ENCODE results near the gene SLC39A11.

SLC39A11 gene

GRCh38 chr17:73039282-73039681, 53.2 kb downstream of the SLC39A11 start:
- no peak for DNase-seq

DNA sequence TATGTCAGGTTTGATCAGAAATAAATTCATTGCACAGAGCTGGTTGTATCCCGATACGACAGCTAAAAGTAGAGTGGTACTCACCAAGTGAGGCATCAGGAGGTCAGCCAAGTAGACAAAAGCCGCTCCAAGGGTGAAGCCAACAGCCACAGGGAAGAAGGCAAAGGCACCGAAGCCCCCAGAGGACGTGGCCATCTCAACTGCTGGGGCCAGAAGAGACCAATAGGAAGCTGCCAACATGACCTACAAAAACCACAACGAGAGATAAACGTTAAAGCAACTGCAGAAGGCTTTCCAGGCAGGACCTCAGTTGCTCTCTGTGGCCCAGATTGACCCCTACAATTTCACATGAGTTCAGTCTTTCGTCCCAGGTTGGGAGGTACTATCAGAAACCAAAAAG, 61.0 kb downstream of the SLC39A11 start:
- no peak for DNase-seq

GRCh38 chr17:73030995-73031394, 61.5 kb downstream of the SLC39A11 start:
- no peak for DNase-seq

DNA sequence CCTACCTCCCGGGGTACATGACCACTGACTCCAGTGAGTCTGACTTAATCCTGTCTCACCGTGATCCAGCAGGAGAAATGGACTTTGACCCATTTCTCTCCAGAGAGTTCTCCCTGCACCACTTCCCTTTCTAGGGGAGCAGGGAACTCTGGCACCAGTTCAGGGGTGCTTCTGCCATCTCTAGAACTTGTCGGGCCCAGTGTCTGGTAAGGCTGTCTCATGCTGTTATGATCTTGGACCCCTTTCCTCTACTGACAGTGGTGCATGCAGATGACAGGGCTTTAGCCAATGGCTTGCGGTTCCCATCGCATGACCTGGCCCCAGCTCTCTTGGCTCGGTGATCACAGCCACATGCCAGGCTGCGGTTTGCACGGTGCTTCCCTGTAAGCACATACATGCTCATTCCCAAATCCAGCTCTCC, 62.0 kb downstream of the SLC39A11 start:
- no peak for DNase-seq

DNA sequence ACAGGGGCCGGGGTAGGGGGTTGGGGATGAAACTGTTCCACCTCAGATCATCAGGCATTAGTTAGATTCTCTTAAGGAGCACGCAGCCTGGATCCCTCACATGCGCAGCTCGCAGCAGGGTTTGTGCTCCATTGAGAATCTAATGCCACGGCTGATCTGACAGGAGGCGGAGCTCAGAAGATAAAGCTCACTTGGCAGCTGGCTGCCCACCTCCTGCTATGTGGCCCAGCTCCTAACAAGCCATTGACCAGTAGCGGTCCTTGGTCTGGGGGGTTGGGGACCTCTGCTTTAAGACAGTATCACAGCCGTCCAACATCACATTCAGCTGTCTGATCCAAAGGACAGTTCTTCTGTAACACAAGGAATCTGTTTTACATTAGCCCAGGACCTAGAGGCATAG, 62.5 kb downstream of the SLC39A11 start:
- DNase-seq, result no peak

- DNase-seq, result no peak
Observed at GRCh38 chr17:73029021-73029420, 63.5 kb downstream of the SLC39A11 start.

DNA sequence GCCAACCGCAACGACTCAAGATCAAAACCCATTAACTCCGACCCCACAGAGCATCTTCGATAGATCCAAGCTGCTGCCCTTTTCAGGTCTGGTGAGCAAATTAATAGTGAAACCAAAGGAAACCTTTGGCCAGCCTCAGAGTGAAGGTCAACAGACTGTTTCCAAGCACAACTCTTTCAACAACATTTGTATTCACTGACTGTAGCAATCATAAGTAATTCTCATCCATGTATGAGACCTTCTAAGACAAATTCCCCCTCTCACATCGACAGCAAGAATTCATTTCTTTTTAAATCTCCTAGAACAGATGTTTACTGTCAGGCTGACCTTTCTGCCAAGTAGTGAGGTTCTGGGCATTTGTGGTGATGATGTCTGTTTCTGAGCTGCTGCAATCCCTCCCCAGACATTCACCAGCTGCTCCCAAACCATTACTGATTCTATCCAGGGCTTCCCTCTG, 64.2 kb downstream of the SLC39A11 start:
- no peak for DNase-seq

GRCh38 chr17:73027130-73027741, 65.3 kb downstream of the SLC39A11 start:
- DNase-seq, result no peak

DNA sequence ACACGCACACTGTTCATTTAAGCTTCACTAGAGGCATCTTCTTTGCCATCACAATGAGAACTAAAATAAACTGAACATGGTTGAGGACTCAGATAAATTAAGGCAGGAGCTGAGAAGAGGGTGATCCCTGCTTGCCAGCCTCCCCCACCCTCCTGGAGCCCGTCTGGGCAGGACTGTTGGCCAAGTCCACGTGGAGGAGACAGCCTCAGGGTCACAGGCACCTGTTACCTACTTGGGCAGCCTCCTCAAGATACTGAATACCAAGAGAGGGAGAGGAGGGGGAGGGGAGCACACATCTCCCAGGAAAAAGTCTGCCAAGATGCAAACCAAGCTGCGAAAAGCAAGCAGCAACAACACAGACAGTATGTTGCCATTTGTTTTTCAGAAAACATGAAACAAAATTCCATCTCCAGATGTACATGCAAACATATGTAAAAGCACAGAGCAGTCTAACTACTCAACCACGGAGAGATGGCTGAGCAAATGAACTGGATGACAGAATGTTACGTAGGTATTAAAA, 67.4 kb downstream of the SLC39A11 start:
- DNase-seq, result no peak

GRCh38 chr17:73023759-73024158, 68.7 kb downstream of the SLC39A11 start:
- no peak for DNase-seq

DNA sequence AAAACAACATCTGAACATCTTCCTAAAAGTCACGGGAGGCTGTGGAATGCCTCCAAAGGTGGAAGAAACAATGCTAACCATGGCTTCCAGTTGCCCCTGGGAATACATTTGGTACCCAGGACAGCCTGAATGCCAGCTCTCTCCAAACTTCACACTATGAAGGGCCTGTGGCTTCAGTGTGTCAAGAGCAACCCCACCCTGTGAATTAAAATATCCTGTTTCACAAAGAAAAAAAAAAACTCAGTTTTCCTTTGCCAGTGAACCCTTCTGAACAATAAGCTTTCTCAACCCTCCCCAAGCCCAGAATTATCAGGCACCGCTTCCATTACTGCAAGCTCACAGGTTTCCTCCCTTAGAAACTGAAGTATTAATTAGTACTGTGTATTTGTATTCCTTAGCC, 69.8 kb downstream of the SLC39A11 start:
- no peak for DNase-seq

GRCh38 chr17:73021771-73022170, 70.7 kb downstream of the SLC39A11 start:
- DNase-seq, result no peak

DNA sequence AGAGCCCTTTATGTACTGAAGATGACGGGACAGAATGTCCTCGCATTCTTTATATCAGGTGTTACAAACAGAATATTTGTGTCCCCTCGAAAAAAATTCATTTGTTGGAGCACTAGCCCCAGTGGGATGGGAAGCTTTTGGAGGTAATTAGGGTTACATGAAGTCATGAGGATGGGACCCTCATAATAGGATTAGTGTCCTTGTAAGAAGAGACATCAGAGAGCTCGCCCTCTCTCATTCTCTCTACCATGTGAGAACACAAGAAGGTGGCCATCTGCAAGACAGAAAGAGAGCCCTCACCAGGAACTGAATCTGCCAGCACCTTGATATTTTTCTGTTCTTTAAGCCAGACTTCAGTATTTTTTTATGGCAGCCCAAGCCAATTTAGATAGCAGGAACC, 72.4 kb downstream of the SLC39A11 start:
- DNase-seq, result no peak

DNA sequence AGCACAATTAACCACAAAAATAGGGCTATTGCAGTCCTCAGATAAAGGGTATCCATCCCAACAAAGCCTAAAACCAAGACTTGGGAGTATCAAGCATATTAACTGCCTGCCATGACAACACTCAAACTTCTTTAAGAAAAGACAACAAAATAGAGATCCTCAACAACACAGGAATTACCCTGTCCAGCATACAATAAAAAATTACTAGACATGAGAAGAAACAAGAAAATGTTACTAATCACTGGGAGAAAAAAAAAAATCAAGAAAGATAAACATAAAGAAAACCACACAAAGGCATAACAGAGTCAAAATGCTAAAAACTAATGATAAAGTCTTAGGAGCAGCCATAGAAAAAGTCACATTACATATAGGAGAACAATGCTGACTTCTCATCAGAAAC, 73.9 kb downstream of the SLC39A11 start:
- no peak for DNase-seq

DNA sequence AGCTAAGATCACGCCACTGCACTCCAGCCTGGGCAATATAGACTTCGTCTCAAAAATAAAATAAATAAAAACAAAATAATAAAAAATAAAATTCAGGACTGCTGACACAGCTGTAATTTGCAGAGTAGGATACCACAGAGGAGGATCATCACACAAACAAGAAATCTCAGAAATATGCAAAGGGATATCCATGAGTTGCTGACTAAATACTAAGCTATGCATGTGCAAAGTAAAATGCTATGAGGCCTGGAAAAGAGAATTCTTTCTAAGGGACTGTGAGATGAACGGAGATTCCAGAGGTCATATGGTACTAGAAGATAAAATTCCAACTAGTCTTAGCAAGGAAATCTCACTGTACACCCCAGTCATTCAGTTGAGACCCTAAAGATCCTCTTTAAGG, 74.8 kb downstream of the SLC39A11 start:
- no peak for DNase-seq

GRCh38 chr17:73015722-73016276, 76.7 kb downstream of the SLC39A11 start:
- DNase-seq, result no peak

DNA sequence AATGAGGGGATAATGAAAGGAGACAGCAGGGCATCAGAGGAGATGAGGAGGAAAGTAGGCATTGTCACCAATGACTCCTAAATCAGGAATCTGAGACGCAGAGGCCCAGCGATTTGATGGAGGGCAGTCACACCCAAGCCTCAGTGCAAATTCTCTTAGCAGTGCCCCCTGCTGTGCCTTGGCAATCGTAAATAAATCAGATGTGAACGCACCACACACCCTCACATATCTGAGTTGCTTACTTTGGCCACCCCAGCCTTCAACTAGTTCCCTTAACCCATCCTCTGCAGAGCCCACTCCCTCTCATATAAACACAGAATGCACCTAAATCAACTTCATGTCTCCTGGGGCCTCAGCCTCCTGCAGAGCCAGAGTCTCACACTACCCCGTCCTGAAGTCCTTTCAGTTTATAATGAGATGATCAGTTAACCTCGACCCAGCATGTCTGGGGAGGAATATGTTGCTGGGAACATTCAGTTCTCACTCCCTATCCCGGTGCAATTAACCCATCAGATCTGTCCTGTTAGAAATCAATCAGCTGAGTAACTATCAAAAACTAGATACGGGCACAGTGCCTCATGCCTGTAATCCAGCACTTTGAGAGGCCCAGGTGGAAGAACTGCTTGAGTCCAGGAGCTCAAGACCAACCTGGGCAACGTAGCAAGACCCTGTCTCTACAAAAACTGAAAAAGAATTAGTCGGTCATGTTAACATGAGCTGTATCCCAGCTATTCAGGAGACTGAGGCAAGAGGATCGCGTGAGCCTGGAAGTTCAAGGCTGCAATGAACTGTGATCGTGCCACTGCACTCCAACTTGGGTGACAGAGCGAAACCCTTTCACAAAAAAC, 78.4 kb downstream of the SLC39A11 start:
- DNase-seq, result no peak

DNA sequence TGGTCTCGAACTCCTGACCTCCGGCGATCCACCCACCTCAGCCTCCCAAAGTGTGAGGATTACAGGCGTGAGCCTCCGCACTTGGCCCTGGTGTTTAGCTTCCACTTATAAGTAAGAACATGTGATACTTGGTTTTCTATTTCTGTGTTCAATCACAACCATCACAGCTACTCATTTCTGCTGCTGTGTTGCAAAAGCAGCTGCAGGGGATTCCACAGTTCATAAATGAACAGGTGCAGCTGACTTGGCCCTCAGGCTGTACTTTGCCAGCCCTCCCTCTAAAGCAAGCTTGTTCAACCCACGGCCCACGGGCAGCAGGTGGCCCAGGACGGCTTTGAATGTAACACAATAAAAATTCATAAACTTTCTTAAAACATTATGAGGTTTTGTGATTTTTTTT, 79.2 kb downstream of the SLC39A11 start:
- DNase-seq, result no peak

DNA sequence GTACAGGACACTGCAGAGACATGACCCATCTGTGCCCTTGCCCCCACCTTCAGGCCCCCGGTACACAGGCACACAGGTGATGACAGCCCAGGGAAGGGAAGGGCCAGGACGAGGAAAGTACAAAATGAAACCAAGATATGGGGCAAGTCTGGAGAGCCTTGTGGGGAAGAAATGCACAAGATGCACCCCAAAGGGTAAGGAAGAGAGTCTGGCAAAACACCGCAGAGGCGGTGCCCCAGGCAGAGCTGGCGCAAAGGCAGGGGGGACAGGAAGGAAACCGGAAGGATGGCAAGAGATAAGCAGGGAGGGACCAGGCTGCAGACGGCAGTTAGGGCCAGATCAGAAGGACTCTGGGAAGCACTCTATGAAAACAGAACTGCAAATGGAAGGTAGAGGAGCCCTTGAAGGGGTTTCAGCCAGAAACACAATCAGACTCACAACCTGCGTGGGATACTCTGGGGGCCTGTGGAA, 81.4 kb downstream of the SLC39A11 start:
- no peak for DNase-seq

DNA sequence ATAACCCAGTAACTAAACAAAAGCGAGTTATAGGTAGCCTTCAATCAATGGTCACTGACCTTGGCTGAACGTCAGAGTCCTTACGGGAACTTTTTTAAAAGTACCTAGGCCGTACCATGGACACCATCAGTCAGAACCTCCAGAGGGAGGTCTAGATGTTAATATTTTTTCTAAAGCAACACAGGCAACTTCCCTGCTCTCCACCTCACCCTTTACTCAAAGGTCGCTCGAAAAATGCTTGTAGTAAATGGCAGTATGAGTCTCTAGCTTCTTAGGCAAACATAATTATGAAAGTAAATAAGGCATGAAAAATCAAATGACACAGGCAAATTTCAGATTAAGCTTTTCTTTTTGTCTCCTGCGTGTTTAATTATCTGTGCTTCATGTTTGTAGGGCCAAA, 82.1 kb downstream of the SLC39A11 start:
- no peak for DNase-seq

DNA sequence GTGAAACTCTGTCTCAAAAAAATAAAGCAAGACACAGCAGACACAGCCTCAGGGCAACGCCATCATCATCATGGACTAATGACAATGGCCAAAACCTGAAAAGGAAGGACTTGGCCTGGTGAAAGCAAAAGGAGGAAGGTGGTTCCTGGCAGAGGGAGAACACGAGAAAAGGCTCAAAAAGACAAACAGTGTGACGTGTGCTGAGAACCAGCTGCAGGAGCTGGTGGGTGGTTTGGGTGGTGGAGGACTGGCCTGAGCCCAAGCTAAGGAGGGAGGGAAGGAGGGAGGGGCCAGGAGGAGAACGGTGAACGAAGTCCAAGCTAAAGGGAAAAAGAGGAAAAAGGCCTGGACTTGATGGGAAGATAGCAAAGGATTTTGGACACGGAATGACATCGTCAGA, 85.1 kb downstream of the SLC39A11 start:
- no peak for DNase-seq

DNA sequence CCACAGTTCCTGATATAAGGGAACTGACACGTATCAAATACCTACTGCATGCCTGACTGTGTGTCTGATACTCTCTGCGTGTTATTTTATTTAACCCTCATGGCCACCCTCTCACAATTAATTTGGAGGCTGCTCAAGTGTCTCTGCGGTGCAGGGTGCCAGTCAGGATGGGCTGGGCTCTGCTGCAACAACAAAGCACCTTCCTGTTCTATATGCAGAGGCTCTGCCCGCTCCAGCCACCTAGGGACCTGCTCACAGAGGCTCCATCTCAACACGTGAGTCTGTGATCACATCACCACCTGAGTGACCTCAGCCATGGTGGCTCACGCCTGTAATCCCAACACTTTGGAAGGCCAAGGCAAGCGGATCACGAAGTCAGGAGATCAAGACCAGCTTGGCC, 87.1 kb downstream of the SLC39A11 start:
- no peak for DNase-seq

DNA sequence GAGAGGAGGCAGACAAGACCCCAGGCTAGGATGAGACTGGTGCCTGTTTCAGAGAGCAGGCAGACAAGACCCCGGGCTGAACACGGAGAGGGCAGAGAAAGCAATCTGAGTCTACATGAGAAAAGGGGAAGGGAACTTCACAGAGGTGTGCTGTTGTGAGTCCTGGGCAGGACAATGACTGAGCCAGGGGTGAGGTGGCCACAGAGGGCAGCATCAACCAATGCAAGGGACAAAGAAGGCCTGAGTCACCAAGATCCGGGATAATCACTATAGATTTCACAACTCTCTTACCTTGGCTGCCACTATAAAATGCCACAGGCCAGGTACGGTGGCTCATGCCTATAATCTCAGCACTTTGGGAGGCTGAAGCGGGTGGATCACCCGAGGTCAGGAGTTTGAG, 89.0 kb downstream of the SLC39A11 start:
- no peak for DNase-seq

- no peak for DNase-seq
Observed at GRCh38 chr17:73000832-73001231, 91.7 kb downstream of the SLC39A11 start.
